A673 (cell line): ENCODE measurements around the gene UBE2J2.

Experiments
- EZH2 ChIP-seq: fragments of 200-600 bp; sonication (generic); IDR thresholded peaks from 2 replicates; pipeline ENCODE4 v1.6.1; 2017; ENCODE audit warnings: borderline replicate concordance, low read depth, mild to moderate bottlenecking, mixed read lengths, antibody characterized with exemption, low read length; ENCODE audit not compliant: poor library complexity, severe bottlenecking
- TF ChIP-seq, protein P1 (sequence below): fragments of 300-800, 200-600 bp; sonication (generic); conservative IDR thresholded peaks from 2 replicates; pipeline ENCODE4 v1.5.1; 2017; ENCODE audit warnings: low read depth, mild to moderate bottlenecking, antibody characterized with exemption, low read length, moderate library complexity, mixed read lengths

DNA sequence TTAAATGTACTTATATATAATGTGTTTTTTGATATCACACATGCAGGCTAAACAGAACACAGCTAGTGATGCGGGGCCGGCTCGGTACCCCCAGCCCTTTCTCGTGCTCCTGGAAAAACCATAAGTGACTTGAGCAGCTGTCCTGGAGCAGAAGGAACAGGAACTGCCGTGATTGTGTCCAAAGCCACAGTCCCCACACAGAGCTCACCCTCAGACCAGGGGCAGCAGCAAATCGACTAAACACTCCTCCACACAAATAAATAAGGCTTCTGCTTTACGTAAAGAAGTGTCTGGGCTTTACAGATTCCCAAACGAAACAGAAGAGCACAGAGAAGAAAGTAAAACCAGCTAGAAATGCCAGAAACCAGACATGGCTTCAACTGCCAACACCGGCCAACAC, 9.6 kb downstream of the UBE2J2 start:
- TF ChIP-seq, protein P1, sequence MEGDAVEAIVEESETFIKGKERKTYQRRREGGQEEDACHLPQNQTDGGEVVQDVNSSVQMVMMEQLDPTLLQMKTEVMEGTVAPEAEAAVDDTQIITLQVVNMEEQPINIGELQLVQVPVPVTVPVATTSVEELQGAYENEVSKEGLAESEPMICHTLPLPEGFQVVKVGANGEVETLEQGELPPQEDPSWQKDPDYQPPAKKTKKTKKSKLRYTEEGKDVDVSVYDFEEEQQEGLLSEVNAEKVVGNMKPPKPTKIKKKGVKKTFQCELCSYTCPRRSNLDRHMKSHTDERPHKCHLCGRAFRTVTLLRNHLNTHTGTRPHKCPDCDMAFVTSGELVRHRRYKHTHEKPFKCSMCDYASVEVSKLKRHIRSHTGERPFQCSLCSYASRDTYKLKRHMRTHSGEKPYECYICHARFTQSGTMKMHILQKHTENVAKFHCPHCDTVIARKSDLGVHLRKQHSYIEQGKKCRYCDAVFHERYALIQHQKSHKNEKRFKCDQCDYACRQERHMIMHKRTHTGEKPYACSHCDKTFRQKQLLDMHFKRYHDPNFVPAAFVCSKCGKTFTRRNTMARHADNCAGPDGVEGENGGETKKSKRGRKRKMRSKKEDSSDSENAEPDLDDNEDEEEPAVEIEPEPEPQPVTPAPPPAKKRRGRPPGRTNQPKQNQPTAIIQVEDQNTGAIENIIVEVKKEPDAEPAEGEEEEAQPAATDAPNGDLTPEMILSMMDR = no peak
- TF ChIP-seq EZH2 = no peak
